ENCODE measurements around the gene MAMDC4.

- TF ChIP-seq CTCF (conservative IDR thresholded peaks at IDR 0.05) = no peak
- TF ChIP-seq ZFX (IDR thresholded peaks at IDR 0.05) = no peak
These were observed 24.3 kb downstream of the MAMDC4 start for GRCh38 chr9:136876476-136876875.
